B cell (primary cell): Measurements from ENCODE around the gene PIWIL1. TPM values are rescaled to one million over a fixed set of nuclear protein-coding genes. Genes with fewer than 3 reads are reported as not detected.

Source experiments
- ATAC-seq: fragments of 200-7000 bp; cut with Tn5 transposase; one replicate; pipeline ENCODE4 v1.10.0; 2021; ENCODE audit warnings: low read depth, mild to moderate bottlenecking, moderate number of reproducible peaks, moderate library complexity
- CTCF ChIA-PET: fragments of 350-600 bp; sonication (Branson Sonifier 250); formaldehyde crosslinking; loops from one replicate; lab custom pipeline; 2021; ENCODE audit warnings: antibody characterized with exemption, inconsistent platforms; lab: Charles Lee
- POLR2A ChIA-PET: fragments of 350-600 bp; sonication (Branson Sonifier 250); formaldehyde crosslinking; loops from one replicate; lab custom pipeline; 2021; ENCODE audit warnings: antibody characterized with exemption; lab: Charles Lee
- DNase-seq: peaks from one replicate; pipeline ENCODE4 v3.0.0; 2013
- H2AFZ ChIP-seq: 2 replicates; pipeline ENCODE4 v1.6.1; 2012; ENCODE audit warnings: mild to moderate bottlenecking, low read depth, low read length; ENCODE audit not compliant: insufficient read depth, poor library complexity, severe bottlenecking
- H3K27ac ChIP-seq, 2 donors: 1 replicate in 1 of 2; 2 replicates in 1 of 2; pipeline ENCODE4 v1.5.1; 2012 to 2013; ENCODE audit warnings: low read length in 2 of 2, mild to moderate bottlenecking in 2 of 2, moderate library complexity in 1 of 2
- H3K27me3 ChIP-seq, 4 experiments: fragments of 200-600 bp in 1 of 4; sonication (generic) in 1 of 4; replicated peaks in 1 of 4; 1 replicate in 2 of 4; 2 replicates in 2 of 4; pipeline versions ENCODE4 v1.6.1 to v1.7.0; 2013 to 2016; ENCODE audit warnings: low read length in 3 of 4, mild to moderate bottlenecking in 2 of 4, mixed read lengths in 1 of 4, moderate library complexity in 1 of 4; ENCODE audit not compliant: insufficient read depth in 4 of 4, control insufficient read depth in 3 of 4; ENCODE audit errors: control extremely low read depth in 1 of 4
- H3K36me3 ChIP-seq, 2 experiments: replicated peaks in 1 of 2; 1 replicate in 1 of 2; 2 replicates in 1 of 2; pipeline versions ENCODE4 v1.6.1 to v1.7.1; 2013; ENCODE audit warnings: low read length in 1 of 2; ENCODE audit not compliant: insufficient read depth in 2 of 2, control insufficient read depth in 1 of 2; ENCODE audit errors: control extremely low read depth in 1 of 2, extremely low read depth in 1 of 2
- H3K4me1 ChIP-seq, 2 donors: fragments of 200-600 bp in 1 of 2; sonication (generic) in 1 of 2; 1 replicate in 1 of 2; 2 replicates in 1 of 2; pipeline versions ENCODE4 v1.5.1 to v1.6.1; 2013 to 2017; ENCODE audit warnings: low read length in 2 of 2; ENCODE audit not compliant: control insufficient read depth in 2 of 2, insufficient read depth in 2 of 2
- H3K4me2 ChIP-seq: replicated peaks from 2 replicates; pipeline ENCODE3; 2012; ENCODE audit warnings: mild to moderate bottlenecking, low read depth, low read length; ENCODE audit not compliant: poor library complexity, severe bottlenecking
- H3K4me3 ChIP-seq, 5 experiments: fragments of 200-600 bp in 1 of 5; sonication (generic) in 1 of 5; 1 replicate in 3 of 5; 2 replicates in 2 of 5; pipeline versions ENCODE4 v1.5.1 to v1.7.0; 2011 to 2016; ENCODE audit warnings: low read length in 4 of 5, mild to moderate bottlenecking in 4 of 5, low read depth in 2 of 5, control low read depth in 1 of 5, moderate library complexity in 1 of 5; ENCODE audit not compliant: insufficient read depth in 1 of 5; ENCODE audit errors: control extremely low read depth in 1 of 5, extremely low read depth in 1 of 5
- H3K79me2 ChIP-seq: fragments of 200-600 bp; sonication (generic); one replicate; pipeline ENCODE4 v1.6.0; 2016; ENCODE audit warnings: low read length; ENCODE audit not compliant: control insufficient read depth, insufficient read depth
- H3K9ac ChIP-seq: fragments of 200-600 bp; sonication (generic); 2 replicates; pipeline ENCODE4 v1.6.1; 2017; ENCODE audit warnings: mild to moderate bottlenecking, low read length, moderate library complexity
- H3K9me3 ChIP-seq, 3 donors: one replicate each; pipeline versions ENCODE4 v1.6.1 to v1.7.1; 2013; ENCODE audit warnings: low read length in 2 of 3; ENCODE audit not compliant: control insufficient read depth in 2 of 3, insufficient read depth in 1 of 3; ENCODE audit errors: control extremely low read depth in 1 of 3
- H4K20me1 ChIP-seq: 2 replicates; pipeline ENCODE4 v1.6.0; 2012; ENCODE audit warnings: mild to moderate bottlenecking, low read length; ENCODE audit not compliant: insufficient read depth, control insufficient read depth, poor library complexity, severe bottlenecking
- H3K27ac Mint-ChIP-seq: one replicate; pipeline ENCODE4 v1.8.0; 2021; ENCODE audit warnings: mixed read lengths
- H3K27me3 Mint-ChIP-seq: one replicate; pipeline ENCODE4 v1.8.0; 2021; ENCODE audit warnings: mixed read lengths
- H3K4me1 Mint-ChIP-seq: one replicate; pipeline ENCODE4 v1.8.0; 2021; ENCODE audit warnings: mixed read lengths
- H3K4me3 Mint-ChIP-seq: one replicate; pipeline ENCODE4 v1.8.0; 2021; ENCODE audit warnings: mixed read lengths
- H3K9me3 Mint-ChIP-seq: one replicate; pipeline ENCODE4 v1.8.0; 2022; ENCODE audit warnings: mixed read lengths; ENCODE audit not compliant: insufficient read depth
- CTCF ChIP-seq: fragments of 200-600 bp; IDR thresholded peaks from one replicate; pipeline ENCODE4 v1.8.0; 2022; ENCODE audit warnings: antibody characterized with exemption, mild to moderate bottlenecking
- EZH2 ChIP-seq: IDR thresholded peaks from 2 replicates; pipeline ENCODE4 v1.6.1; 2012; ENCODE audit warnings: borderline replicate concordance, low read depth, mild to moderate bottlenecking, moderate library complexity, low read length; ENCODE audit not compliant: insufficient read depth, poor library complexity, severe bottlenecking
- WGBS: methylation state at CpG from one replicate; pipeline ENCODE4 v1.1.5; 2013; ENCODE audit warnings: missing lambda C conversion rate; ENCODE audit not compliant: insufficient coverage; 5-methylcytosine and 5-hydroxymethylcytosine counted together
- intact Hi-C: fragments of 100-400 bp; cut with micrococcal nuclease; formaldehyde crosslinking; loops from one replicate; pipeline ENCODE4 v1.10.0; 2022
- polyA plus RNA-seq: library from polyadenylated mRNA; depleted of rRNA; stranded (reverse); fragments of >200 nt; gene quantifications from 2 replicates; pipeline ENCODE4 v1.2.3, GENCODE V29; 2012
- total RNA-seq, 2 donors: library from RNA; stranded (reverse); fragments of 120-200 nt in 1 of 2; gene quantifications; 1 replicate in 1 of 2; 2 replicates in 1 of 2; pipeline versions ENCODE4 v1.2.3 to v1.2.4, GENCODE V29; 2013 to 2022

PIWIL1 gene
- total and polyA plus RNA-seq, 2 donors (not counting 1 experiment from before 2014, with no cell fraction given) = not detected

GRCh38 chr12:130401703-130402102, 64.0 kb downstream of the PIWIL1 start:
- no peak overlapping the region for H3K27ac Mint-ChIP-seq
- no peaks in the 10 kb centered on the region for H4K20me1 ChIP-seq
- no peaks in the 10 kb centered on the region for H3K27me3 ChIP-seq
- WGBS = 97% methylated on average over 4 of the region's 6 CpGs
- H3K4me3 ChIP-seq = no peak overlapping the region
- H3K36me3 ChIP-seq = no peaks in the 10 kb centered on the region
- H3K9me3 Mint-ChIP-seq = no peaks in the 10 kb centered on the region
- peaks cover 0 to 3% (median 0%) of the 10 kb centered on the region in 3 donors for H3K9me3 ChIP-seq
- H3K4me3 Mint-ChIP-seq = no peak overlapping the region
- H3K79me2 ChIP-seq = no peaks in the 10 kb centered on the region
- no peaks in the 10 kb centered on the region for H3K4me1 ChIP-seq
- CTCF ChIA-PET = no interaction called here
- ATAC-seq (no peak), DNase-seq (no peak)
- H3K9ac ChIP-seq = no peak overlapping the region
- no peaks in the 10 kb centered on the region for H3K4me1 Mint-ChIP-seq
- H3K4me2 ChIP-seq = no peak overlapping the region
- TF ChIP-seq EZH2 (no peak), CTCF (no peak)
- intact Hi-C loops = no loop called here
- POLR2A ChIA-PET = no interaction called here
- no peak overlapping the region for H2AFZ ChIP-seq
- no peak overlapping the region for H3K27ac ChIP-seq
- H3K27me3 Mint-ChIP-seq = no peaks in the 10 kb centered on the region

- H3K9me3 Mint-ChIP-seq = no peaks in the 10 kb centered on the region
- no peak overlapping the region for H3K4me3 ChIP-seq
- no peaks in the 10 kb centered on the region for H3K4me1 Mint-ChIP-seq
- no peaks in the 10 kb centered on the region for H3K79me2 ChIP-seq
- TF ChIP-seq EZH2 = no peak
- H3K4me3 Mint-ChIP-seq = no peak overlapping the region
- POLR2A ChIA-PET = no interaction called here
- H3K27ac Mint-ChIP-seq = no peak overlapping the region
- intact Hi-C loops = no loop called here
- H3K9me3 ChIP-seq = peaks cover 0 to 16% (median 0%) of the 10 kb centered on the region in 3 donors
- no peak overlapping the region for H3K9ac ChIP-seq
- DNase-seq = no peak
- WGBS = 82% methylated on average over 5 of the region's 7 CpGs
- no peaks in the 10 kb centered on the region for H3K4me1 ChIP-seq
- H3K27me3 Mint-ChIP-seq = no peaks in the 10 kb centered on the region
- no peak overlapping the region for H2AFZ ChIP-seq
- no peaks in the 10 kb centered on the region for H3K36me3 ChIP-seq
- no peaks in the 10 kb centered on the region for H3K27me3 ChIP-seq
- no peak for ATAC-seq
- CTCF ChIA-PET = no interaction called here
- no peak overlapping the region for H3K27ac ChIP-seq
- no peak overlapping the region for H3K4me2 ChIP-seq
- H4K20me1 ChIP-seq = no peaks in the 10 kb centered on the region
Measured at GRCh38 chr12:130405332-130405731, 67.6 kb downstream of the PIWIL1 start.
